ENCODE measurements around the gene DNMBP.
"Not testable (repeated sequence)": the region's sequence is repeated elsewhere in the genome, so short reads cannot be mapped to it uniquely, and the experiment has no call there.

The DNMBP gene

DNA sequence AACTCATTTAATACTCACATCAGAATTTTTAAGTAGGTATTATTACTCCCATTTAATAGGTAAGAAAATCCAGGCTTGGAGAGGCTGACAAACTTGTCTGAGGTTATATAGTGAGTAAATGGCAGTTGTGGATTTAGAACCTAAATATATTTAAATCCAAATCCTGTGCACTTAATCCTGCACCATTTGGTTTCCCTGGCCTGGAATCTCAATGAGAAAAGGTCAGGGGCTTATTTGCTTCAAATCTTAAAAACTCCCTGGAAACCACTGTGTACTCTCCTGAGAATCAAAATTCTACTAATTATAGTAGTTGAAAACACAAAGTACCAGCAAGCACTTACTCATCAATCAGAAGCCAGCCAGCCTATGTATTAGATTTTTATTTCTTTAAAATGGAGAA lies 97.7 kb downstream of the DNMBP start:
- no peak for DNase-seq

DNA sequence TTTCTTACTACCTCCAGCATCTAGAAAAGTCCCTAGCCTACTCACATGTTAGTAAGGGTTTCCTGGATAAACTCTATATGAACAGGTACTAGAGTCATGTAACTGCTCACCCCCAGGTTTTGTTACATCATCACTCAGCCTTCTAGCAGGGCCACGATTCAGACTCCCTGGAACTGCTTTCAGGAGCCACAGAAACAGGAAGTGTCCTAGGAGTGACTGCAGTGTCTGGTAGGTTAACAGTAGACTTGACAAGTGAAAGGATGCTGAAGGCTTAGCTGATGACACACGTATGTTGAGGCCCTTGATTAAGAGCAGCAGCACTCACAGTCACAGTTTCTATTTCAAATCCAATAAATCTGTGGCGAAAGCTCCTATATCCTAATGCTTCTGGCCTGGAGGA lies 101.2 kb downstream of the DNMBP start:
- no peak for DNase-seq

DNA sequence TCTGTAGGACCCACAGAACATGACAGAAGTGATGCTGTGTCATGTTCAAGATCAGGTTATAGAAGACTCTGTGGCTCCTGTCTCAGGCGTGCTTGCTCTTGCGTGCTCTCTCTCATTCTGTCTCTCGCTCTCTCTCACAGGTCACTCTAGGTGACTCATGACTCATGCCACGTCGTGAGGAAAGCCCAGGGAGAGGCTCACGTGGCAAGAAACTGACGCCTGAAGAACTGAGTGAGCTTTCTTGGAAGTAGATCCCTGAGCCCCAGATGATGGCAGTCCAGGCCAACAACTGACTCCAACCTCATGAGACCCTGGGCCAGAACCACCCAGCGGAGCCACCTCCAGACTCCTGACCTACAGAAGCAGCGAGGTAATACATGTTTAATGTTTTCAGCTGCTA lies 103.3 kb downstream of the DNMBP start:
- no peak for DNase-seq

DNA sequence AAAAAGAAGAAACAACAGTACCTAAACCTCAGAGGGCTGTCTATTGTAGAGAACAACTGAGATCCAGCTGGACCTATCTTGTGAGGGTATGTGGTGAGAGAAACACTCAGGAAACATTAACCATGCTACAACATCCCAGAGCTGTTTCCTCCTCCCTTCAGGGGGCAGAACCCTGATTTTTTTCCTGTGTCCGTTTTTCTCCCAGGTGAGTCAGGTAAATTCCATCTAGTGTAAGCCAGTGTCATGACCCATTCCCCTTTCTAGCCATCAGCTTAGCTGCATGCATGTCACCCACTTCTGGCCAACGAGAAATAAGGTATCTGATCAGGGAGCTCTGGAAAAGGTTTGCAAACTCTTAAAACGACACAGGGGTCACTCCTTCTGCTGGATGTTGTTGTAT lies 103.8 kb downstream of the DNMBP start:
- no peak for DNase-seq

GRCh38 chr10:99895867-99896266 lies 113.9 kb downstream of the DNMBP start:
- no peak for DNase-seq

- not testable (repeated sequence) for DNase-seq
Measured at GRCh38 chr10:99895066-99895465, 114.7 kb downstream of the DNMBP start.

- no peak for DNase-seq
Measured at GRCh38 chr10:99894613-99895012, 115.1 kb downstream of the DNMBP start.

- no peak for DNase-seq
Measured at GRCh38 chr10:99888622-99889021, 121.1 kb downstream of the DNMBP start.

- no peak for DNase-seq
Measured at GRCh38 chr10:99883523-99883922, 126.2 kb downstream of the DNMBP start.

- no peak for DNase-seq
Measured at GRCh38 chr10:99881371-99881770, 128.4 kb downstream of the DNMBP start.

GRCh38 chr10:99880080-99880835 lies 129.5 kb downstream of the DNMBP start:
- no peak for DNase-seq

DNA sequence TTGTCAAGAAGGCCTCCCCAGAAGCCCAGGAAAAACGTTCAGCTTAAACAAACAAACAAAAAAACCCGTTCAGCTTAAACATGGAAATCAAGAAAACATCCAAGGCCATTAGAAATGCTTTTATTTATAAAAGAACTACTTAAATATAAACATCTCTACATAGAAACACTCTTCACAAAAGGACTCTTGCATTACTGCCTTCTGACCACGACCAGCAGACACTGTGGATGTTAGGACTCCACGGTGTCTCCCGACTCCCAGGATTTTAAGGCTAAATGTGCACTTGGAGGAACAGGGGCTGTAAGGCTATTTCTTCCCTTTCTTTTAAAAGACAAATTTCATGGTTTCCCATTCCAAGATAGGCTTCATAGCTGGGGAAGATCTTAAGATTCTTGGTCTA lies 134.3 kb downstream of the DNMBP start:
- DNase-seq = no peak

GRCh38 chr10:99874341-99875085 lies 135.2 kb downstream of the DNMBP start:
- DNase-seq = no peak

DNA sequence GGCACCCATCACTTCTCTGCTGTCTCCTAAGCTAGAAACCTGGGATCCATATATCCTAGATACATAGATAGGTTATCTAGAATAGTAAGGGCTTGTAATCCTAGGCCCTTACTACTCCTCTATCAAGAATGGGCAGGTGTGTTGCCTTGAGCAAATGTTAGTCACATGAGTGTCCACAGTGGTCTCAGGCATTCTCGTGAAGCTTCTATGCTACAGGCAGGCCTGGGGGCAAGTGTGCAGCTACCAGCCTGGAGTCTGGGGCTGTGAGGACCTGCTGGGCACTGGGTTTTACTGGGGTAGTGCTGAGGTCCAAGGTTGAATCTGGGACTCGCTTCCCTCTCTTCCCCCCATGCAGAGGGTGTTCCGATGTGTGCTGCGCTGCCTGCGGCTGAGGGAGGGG lies 135.9 kb downstream of the DNMBP start:
- no peak for DNase-seq

DNA sequence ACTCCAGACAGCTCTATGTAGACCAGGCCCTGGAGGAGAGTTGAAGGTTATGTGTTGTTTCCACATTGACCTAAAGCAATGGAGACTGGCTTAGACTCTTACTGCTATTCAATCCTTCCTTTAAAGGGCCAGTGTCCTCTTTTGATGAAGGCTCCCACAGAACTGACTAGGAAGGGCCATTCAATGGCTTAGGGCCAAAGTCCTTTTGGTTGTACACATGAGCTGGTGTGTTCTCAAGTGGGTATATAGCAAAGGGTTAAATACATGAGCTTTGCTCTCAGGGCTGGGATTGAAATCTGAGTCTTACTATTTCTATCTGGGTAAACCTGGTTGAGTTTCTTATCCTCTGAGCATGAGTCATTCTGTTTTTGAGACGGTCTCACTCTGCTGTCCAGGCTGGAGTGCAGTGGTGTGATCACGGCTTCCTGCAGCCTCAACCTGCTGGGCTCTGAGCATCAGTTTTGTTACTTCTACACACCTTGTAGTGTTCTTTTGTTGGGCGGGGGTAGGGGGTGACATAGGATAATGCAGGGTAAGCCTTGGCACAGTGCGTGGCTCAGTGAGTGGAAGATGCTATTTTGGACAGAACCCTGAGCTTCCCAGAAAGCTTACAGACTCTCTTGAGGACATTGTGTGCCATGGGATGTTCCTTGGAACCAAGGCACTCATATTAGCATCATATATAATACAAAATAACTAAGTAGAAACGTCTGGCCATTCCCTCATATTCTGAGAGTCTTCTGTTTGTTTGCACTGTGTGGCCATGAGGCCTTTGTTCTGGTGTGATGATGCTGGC lies 137.2 kb downstream of the DNMBP start:
- no peak for DNase-seq

GRCh38 chr10:99870123-99870730 lies 139.5 kb downstream of the DNMBP start:
- no peak for DNase-seq

DNA sequence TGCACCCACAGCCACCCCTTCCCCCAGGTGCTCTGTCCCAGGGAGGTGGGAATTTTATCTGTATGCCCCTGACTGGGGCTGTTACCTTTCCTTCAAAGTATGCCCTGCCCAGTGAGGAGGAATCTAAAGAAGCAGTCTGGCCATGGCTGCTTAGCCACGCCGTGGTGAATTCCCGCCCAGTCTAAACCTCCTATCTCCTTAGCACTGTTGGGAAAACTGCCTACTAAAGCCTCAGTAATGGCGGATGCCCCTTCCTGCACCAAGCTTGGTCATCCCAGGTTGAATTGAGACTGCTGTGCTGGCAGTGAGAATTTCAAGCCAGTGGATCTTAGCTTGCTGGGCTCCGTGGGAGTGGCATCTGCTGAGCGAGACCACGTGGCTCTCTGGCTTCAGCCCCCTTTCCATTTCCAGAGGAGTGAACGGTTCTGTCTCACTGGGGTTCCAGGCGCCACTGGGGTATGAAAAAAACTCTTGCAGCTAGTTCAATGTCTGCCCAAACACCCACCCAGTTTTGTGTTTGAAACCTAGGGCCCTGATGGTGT lies 140.1 kb downstream of the DNMBP start:
- DNase-seq = no peak

DNA sequence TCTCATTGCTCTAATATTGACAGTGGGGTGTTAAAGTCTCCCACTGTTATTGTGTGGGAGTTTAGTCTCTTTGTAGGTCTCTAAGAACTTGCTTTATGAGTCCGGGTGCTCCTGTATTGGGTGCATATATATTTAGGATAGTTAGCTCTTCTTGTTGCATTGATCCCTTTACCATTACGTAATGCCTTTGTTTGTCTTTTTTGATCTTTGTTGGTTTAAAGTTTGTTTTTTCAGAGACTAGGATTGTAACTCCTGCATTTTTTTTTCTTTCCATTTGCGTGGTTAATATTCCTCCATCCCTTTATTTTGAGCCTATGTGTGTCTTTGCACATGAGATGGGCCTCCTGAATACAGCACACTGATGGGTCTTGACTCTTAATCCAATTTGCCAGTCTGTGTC lies 142.5 kb downstream of the DNMBP start:
- DNase-seq = not testable (repeated sequence)

DNA sequence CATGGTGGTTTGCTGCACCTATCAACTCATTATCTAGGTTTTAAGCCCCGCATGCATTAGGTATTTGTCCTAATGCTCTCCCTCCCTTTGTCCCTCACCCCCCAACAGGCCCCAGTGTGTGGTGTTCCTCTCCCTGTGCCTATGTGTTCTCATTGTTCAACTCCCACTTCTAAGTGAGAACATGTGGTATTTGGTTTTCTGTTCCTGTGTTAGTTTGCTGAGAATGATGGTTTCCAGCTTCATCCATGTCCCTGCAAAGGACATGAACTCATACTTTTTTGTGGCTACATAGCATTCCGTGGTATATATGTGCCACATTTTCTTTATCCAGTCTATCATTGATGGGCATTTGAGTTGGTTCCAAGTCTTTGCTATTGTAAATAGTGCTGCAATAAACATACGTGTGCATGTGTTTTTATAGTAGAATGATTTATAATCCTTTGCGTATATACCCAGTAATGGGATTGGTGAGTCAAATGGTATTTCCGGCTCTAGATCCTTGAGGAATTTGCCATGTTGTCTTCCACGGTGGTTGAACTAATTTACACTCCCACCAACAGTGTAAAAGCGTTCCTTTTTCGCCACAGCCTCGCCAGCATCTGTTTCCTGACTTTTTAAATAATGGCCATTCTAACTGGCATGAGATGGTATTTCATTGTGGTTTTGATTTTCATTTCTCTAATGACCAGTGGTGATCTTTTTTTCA lies 146.1 kb downstream of the DNMBP start:
- not testable (repeated sequence) for DNase-seq

DNA sequence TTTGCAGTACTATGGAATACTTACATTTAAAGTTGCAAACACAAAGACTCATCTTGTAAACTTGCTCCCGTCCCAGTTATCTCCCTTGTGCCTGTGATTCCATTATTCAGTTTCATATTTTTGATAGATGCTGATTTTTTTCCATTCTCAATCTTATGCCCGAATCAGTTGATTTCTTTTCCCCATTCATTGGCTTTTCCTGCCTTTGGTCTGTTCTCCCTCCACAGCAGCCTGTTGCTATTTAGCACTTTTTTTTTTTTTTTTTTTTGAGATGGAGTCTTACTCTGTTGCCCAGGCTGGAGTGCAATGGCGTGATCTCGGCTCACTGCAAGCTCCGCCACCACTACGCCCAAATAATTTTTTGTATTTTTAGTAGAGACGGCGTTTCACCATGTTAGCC lies 149.3 kb downstream of the DNMBP start:
- DNase-seq = no peak

DNA sequence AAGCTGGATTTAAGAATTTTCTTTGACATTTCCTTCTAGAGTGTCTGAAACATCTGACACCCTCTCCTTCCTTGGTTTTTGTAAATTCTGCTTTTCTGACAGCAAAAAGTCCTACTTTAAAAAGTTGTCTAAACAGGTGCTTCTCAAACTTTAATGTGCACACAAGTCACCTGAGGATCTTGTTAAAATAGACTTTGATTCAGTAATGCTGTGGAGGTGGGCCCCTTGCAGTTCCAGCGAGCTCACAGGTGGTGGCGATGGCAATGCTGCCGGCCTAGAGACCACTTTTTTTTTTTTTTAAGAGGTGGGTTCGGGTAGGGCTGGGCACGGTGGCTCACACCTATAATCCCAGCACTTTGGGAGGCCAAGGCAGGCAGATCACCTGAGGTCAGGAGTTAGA lies 150.2 kb downstream of the DNMBP start:
- DNase-seq = no peak

DNA sequence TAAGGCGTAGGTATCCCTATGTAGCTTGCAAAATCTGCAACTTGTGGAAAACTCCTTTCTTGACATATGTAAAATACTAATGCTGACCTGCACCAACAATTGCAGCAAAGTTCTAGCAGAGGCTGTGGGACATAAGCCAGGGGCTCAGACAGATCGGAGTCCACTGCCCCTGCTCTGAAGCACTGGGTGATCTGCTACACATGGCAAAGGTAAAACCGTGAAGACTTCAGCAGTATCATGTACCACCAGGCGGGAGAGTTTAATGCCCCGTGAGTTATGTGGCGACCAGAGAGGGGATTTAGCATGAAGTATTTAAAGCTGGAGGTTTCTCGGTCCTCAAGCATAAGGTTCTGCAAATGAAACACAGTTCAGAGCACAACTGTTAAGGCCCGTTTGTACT lies 150.9 kb downstream of the DNMBP start:
- no peak for DNase-seq
